ENCODE data around the gene ST3GAL2.

The ST3GAL2 gene

DNA sequence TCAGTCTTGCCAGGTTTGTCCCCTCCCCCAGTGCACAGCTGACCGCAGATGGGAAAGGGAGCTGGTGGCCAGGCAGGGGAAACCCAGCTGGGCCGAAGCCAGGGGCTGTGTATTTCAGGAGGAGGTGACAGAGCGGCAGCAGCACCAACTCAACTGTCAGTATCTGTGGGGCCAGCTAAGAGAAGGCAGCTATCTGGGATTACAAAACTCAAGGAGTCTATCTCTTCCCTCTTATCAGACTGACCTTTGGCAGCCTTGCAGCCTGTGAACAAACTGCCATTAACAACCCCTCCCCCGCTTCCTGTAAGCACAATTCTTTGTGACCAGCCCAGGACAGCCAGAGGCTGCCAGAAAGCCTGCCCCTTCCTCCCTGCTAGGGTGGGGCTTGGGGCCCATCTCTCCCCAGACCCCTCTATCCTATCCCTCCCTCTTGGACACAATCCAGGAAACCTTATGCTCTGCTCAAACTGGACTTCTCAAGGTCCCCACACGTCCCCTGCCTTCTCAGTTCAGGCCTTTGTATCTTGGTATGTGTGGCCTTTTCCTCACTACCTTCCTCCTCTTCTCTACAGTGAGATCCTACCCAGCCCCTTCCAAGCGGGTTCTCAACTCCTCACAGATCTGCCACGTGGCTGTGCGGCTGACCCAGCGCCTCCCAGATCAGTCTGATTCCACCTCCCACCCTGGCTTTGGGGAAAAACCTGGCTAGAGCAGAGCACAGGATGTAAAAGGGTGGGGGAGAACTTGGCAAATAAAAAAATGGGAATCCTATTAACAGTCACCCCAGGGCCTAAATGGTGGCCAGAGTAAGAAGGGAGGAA is 10.5 kb downstream of the ST3GAL2 start:
- peak overlapping the region; percentile 4 for H3K4me3 ChIP-seq

DNA sequence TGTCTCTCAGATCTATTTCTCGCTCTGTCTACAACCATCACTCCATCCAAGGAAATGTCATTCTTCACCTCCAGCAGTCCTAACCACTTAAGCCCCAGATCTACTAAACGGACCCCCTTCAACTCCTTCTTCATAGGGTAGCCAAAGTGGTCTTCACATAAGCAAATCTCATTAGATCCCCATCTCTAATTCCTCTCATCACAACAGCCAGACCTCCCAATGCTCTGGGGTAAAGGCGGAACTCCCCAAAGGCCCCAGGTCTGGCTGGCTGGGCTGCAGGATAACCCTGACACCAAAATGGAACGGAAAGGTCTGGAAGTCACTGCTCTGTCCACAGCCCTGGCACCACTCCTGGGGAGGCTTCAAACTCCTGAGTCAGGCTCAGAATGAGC is 11.1 kb downstream of the ST3GAL2 start:
- H3K4me3 ChIP-seq: peak overlapping the region; percentile 4
- DNase-seq (ENCODE audit: low spot score): no peak

More for the DNA sequence above, 10.5 kb downstream of the ST3GAL2 start:
- DNase-seq (ENCODE audit: low spot score): peak; percentile 92
- peak overlapping the region; percentile 73 to 74 for H3K27ac ChIP-seq
- TF ChIP-seq, protein P1, sequence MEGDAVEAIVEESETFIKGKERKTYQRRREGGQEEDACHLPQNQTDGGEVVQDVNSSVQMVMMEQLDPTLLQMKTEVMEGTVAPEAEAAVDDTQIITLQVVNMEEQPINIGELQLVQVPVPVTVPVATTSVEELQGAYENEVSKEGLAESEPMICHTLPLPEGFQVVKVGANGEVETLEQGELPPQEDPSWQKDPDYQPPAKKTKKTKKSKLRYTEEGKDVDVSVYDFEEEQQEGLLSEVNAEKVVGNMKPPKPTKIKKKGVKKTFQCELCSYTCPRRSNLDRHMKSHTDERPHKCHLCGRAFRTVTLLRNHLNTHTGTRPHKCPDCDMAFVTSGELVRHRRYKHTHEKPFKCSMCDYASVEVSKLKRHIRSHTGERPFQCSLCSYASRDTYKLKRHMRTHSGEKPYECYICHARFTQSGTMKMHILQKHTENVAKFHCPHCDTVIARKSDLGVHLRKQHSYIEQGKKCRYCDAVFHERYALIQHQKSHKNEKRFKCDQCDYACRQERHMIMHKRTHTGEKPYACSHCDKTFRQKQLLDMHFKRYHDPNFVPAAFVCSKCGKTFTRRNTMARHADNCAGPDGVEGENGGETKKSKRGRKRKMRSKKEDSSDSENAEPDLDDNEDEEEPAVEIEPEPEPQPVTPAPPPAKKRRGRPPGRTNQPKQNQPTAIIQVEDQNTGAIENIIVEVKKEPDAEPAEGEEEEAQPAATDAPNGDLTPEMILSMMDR (IDR thresholded peaks at IDR 0.05): no peak

DNA sequence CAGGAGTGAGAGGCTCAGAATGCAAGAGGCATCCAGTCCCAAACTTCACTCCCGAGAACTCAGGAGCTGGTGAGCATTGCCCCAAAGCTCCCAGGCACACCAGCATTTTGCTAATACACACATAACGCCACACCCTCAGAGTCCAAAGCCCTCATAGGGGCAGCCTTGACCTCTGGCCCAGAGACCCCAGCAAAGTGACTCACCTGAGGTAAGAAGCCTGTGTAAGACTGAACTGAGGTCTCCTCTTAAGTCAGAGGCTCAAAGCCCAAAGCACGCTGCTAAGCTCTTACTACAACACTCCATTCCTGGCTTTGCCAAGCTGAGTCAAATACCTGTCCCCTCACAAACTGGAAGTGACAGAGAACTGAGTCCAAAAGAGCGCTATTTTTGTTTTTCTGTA is 16.4 kb downstream of the ST3GAL2 start:
- no peak overlapping the region for H3K4me3 ChIP-seq
- no peak overlapping the region for H3K27ac ChIP-seq
- TF ChIP-seq, protein P1 (IDR thresholded peaks at IDR 0.05): no peak
- DNase-seq (ENCODE audit: low spot score): no peak

More for the DNA sequence above, 11.1 kb downstream of the ST3GAL2 start:
- peak overlapping the region; percentile 73 to 74 for H3K27ac ChIP-seq
- TF ChIP-seq, protein P1 (IDR thresholded peaks at IDR 0.05): no peak

DNA sequence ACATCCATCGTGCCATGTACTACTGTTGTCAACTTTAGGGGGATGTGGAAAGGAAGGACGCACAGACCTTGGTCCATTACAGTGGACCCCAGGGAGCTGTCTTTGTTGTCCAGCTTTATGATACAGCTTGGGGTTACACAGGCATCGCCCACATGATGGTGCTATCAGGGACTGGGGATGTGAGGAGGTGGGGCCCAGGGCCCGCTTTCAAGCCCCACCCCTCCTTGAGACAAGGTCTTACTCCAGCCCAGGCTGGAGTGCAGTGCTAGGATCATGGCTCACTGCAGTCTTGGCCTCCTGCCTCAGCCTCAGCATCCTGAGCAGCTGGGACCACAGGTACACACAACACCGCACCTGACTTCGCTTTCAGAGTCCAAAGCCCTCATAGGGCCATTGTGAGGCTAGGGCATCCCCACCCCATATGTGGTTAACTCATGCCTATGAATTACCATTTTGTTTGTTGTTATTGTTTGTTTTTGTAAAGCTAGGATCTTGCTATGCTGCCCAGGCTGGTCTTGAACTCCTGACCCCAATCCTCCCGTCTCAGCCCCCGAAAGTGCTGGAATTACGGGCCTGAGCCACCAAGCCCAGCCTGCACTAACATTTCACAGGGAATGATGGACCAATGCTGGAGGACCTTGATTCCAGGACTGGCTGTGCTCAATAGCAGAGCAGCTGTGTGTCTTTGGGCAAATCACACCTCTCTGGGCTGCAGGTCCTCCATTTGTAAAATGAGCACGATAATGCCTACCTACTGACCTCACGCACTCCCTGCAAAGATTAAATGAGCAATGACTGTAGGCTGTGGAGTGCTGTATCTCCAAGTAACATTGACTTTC is 17.2 kb downstream of the ST3GAL2 start:
- Histone ChIP-seq H3K27ac (no peak overlapping the region), H3K4me3 (no peak overlapping the region)
- DNase-seq (ENCODE audit: low spot score): no peak
- TF ChIP-seq, protein P1 (IDR thresholded peaks at IDR 0.05): no peak

DNA sequence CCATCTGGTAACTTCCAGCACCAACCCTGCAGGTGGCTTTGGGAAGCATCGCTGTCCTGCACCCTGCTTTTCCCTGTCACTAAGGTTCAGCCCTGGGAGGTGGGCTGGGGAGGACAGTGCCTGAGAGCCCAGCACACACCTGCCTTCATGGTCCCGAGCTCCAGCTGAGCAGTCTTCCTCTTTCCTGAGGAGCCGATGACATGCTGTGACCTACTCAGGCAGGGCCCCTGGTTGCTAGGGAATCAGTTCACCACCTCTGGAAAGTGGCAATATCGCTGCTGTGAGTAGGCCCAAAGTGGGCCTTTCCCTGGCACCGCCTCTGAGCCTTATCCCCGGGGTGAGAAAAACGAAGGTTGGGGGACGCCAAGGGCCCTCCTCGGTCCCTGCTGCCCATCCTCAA is 17.9 kb downstream of the ST3GAL2 start:
- DNase-seq (ENCODE audit: low spot score): no peak
- Histone ChIP-seq H3K27ac (no peak overlapping the region), H3K4me3 (no peak overlapping the region)
- TF ChIP-seq, protein P1 (IDR thresholded peaks at IDR 0.05): no peak

DNA sequence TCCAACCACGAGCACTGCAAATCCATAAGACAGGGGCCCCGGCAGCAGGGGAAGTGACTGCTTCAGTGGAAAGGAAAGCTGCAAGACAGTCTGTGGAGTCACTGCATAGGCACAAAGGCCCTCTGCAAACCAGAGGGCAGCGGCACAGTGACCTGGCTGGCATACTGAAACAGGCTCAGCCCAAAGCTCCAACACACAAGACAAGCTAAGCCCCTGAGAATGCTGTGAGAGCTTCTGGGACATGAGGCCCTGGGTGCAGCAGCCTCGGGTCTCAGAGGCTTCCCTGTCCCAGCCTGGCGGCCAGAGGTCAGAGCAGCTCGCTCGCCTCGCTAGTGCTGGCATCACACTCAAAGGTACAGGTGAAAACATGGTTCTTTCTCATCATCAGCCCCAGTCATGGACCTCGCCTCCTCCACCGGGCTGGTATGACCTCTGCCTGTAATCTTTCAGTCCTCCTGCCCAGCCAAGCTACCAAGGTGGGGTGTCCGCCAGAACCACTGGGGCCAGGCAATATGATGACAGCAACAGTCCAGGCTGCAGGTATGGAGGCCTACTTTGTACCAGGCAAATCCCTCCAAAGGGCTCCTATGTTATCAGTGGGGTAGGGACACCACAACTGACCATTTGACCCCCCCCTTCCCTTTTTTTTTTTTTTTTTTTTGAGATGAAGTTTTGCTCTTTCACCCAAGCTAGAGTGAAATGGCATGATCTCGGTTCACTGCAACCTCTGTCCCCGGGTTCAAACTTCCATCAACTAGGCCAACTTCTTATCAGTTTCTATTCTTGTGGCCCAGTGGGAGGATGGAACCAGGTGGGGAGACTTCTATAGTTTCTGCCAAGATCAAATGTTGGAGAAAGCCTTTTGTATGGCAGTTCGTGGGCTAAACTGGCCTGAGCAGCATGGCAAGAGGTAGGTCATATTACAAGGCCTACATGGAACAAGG is 19.2 kb downstream of the ST3GAL2 start:
- Histone ChIP-seq H3K27ac (no peak overlapping the region), H3K4me3 (no peak overlapping the region)
- TF ChIP-seq, protein P1 (IDR thresholded peaks at IDR 0.05): no peak
- DNase-seq (ENCODE audit: low spot score): no peak

All from coronary artery (tissue), 2 donors.